Neural cell (in vitro differentiated cells): ENCODE results near the gene RPL35A. TPM values are rescaled to one million over a fixed set of nuclear protein-coding genes. Genes with fewer than 3 reads are reported as not detected.
A peak's percentile ranks its signal among the peaks of the same experiment; 100 is the strongest.

Experiments
- H2AFZ ChIP-seq: fragments of 200-600, 300-800 bp; sonication (generic), shearing (Covaris generic); 2 replicates; pipeline ENCODE4 v1.6.0; 2014; ENCODE audit warnings: low read depth, mild to moderate bottlenecking, antibody characterized with exemption, low read length, moderate library complexity
- H3F3A ChIP-seq: fragments of 200-600 bp; shearing (Covaris generic); 2 replicates; pipeline ENCODE4 v1.6.1; 2016; ENCODE audit warnings: mild to moderate bottlenecking, moderate library complexity, mixed read lengths, antibody characterized with exemption, low read length; ENCODE audit not compliant: insufficient read depth, poor library complexity, severe bottlenecking
- H3K27ac ChIP-seq: fragments of 200-600, 300-800 bp; sonication (generic), shearing (Covaris generic); 2 replicates; pipeline ENCODE4 v1.5.1; 2014; ENCODE audit warnings: mild to moderate bottlenecking, low read length, moderate library complexity
- H3K27me3 ChIP-seq: fragments of 300-800, 200-600 bp; sonication (generic), shearing (Covaris generic); 2 replicates; pipeline ENCODE4 v1.6.0; 2014; ENCODE audit warnings: mild to moderate bottlenecking, low read depth, low read length, moderate library complexity; ENCODE audit not compliant: insufficient read depth
- H3K36me3 ChIP-seq: fragments of 300-800, 200-600 bp; sonication (generic), shearing (Covaris generic); 2 replicates; pipeline ENCODE4 v1.5.1; 2014; ENCODE audit warnings: mild to moderate bottlenecking, antibody characterized with exemption, low read length, moderate library complexity; ENCODE audit not compliant: insufficient read depth
- H3K4me2 ChIP-seq: fragments of 300-800, 200-600 bp; sonication (generic), shearing (Covaris generic); 2 replicates; pipeline ENCODE4 v1.6.0; 2014; ENCODE audit warnings: mild to moderate bottlenecking, low read length
- H3K4me3 ChIP-seq: fragments of 300-800, 200-600 bp; sonication (generic), shearing (Covaris generic); 2 replicates; pipeline ENCODE4 v1.5.1; 2014; ENCODE audit warnings: mild to moderate bottlenecking, low read length, moderate library complexity
- H3K79me2 ChIP-seq: fragments of 200-600 bp; shearing (Covaris generic); replicated peaks from 2 replicates; pipeline ENCODE4 v1.6.0; 2014; ENCODE audit warnings: mild to moderate bottlenecking, low read length, moderate library complexity; ENCODE audit not compliant: insufficient read depth
- H3K9ac ChIP-seq: fragments of 300-800, 200-600 bp; sonication (generic), shearing (Covaris generic); 2 replicates; pipeline ENCODE4 v1.6.1; 2016; ENCODE audit warnings: mild to moderate bottlenecking, low read length, mixed read lengths
- H3K9me2 ChIP-seq: fragments of 200-600 bp; shearing (Covaris generic); 2 replicates; pipeline ENCODE4 v1.6.1; 2016; ENCODE audit warnings: mild to moderate bottlenecking, low read length, mixed read lengths; ENCODE audit not compliant: insufficient read depth
- H3K9me3 ChIP-seq: fragments of 200-600, 300-800 bp; sonication (generic), shearing (Covaris generic); 2 replicates; pipeline ENCODE4 v1.6.1; 2016; ENCODE audit warnings: mild to moderate bottlenecking, mixed run types, low read length, moderate library complexity, mixed read lengths
- H4K20me1 ChIP-seq: fragments of 200-600 bp; shearing (Covaris generic); 2 replicates; pipeline ENCODE4 v1.6.1; 2016; ENCODE audit warnings: mild to moderate bottlenecking, mixed run types; ENCODE audit not compliant: insufficient read depth
- CTCF ChIP-seq: fragments of 450-650 bp; IDR thresholded peaks from 2 replicates; pipeline ENCODE4 v1.5.1; 2014; ENCODE audit warnings: antibody characterized with exemption, mild to moderate bottlenecking, moderate library complexity; ENCODE audit not compliant: poor library complexity, severe bottlenecking
- EP300 ChIP-seq: fragments of 450-650 bp; conservative IDR thresholded peaks from 2 replicates; pipeline ENCODE4 v1.6.1; 2014; ENCODE audit warnings: antibody characterized with exemption, mild to moderate bottlenecking, moderate library complexity; ENCODE audit not compliant: poor library complexity, severe bottlenecking
- EZH2 ChIP-seq: fragments of 200-600, 300-800 bp; shearing (Covaris generic), sonication (generic); IDR thresholded peaks from 2 replicates; pipeline ENCODE4 v1.6.1; 2014; ENCODE audit warnings: antibody characterized with exemption, low read length, borderline replicate concordance, mild to moderate bottlenecking; ENCODE audit not compliant: insufficient read depth, poor library complexity, severe bottlenecking
- MXI1 ChIP-seq: fragments of 450-650 bp; conservative IDR thresholded peaks from 2 replicates; pipeline ENCODE4 v1.6.1; 2014; ENCODE audit warnings: antibody characterized with exemption, mild to moderate bottlenecking; ENCODE audit not compliant: poor library complexity, severe bottlenecking
- POLR2AphosphoS5 ChIP-seq: IDR thresholded peaks from 2 replicates; pipeline ENCODE4 v1.6.1; 2012
- RAD21 ChIP-seq: fragments of 450-650 bp; conservative IDR thresholded peaks from 2 replicates; pipeline ENCODE4 v1.6.1; 2014; ENCODE audit warnings: antibody characterized with exemption, mild to moderate bottlenecking, moderate library complexity
- REST ChIP-seq: IDR thresholded peaks from 2 replicates; pipeline ENCODE4 v1.6.1; 2012; ENCODE audit warnings: borderline replicate concordance
- SMC3 ChIP-seq: fragments of 450-650 bp; conservative IDR thresholded peaks from 2 replicates; pipeline ENCODE4 v1.6.1; 2014; ENCODE audit warnings: antibody characterized with exemption, mild to moderate bottlenecking, moderate library complexity; ENCODE audit not compliant: poor library complexity
- TAF1 ChIP-seq: IDR thresholded peaks from 2 replicates; pipeline ENCODE4 v1.6.1; 2012; ENCODE audit warnings: low read depth
- polyA plus RNA-seq: library from polyadenylated mRNA; depleted of rRNA; stranded (reverse); fragments of >200 nt; gene quantifications from 2 replicates; pipeline ENCODE4 v1.2.3, GENCODE V29; 2014

Gene RPL35A
- polyA plus RNA-seq, 1 donor from 2014 or later, result 1,553 TPM

GRCh38 chr3:197952440-197952839, 2.5 kb downstream of the RPL35A start:
- H3F3A ChIP-seq, result no peaks in the 10 kb centered on the region
- H2AFZ ChIP-seq, result no peak overlapping the region
- H3K36me3 ChIP-seq, result peaks cover 14% of the 10 kb centered on the region
- TF ChIP-seq POLR2AphosphoS5 (no peak), CTCF (no peak), EP300 (no peak), RAD21 (no peak), EZH2 (no peak), REST (no peak), MXI1 (no peak), TAF1 (no peak), SMC3 (no peak)
- no peaks in the 10 kb centered on the region for H3K9me2 ChIP-seq
- H3K27ac ChIP-seq, result no peak overlapping the region
- H3K9me3 ChIP-seq, result no peaks in the 10 kb centered on the region
- peak overlapping the region; percentile 75 for H3K4me3 ChIP-seq
- no peaks in the 10 kb centered on the region for H3K27me3 ChIP-seq
- H4K20me1 ChIP-seq, result no peaks in the 10 kb centered on the region
- H3K9ac ChIP-seq, result no peak overlapping the region
- H3K79me2 ChIP-seq, result peaks cover 34% of the 10 kb centered on the region
- no peak overlapping the region for H3K4me2 ChIP-seq

- Histone ChIP-seq H3K79me2 (peaks cover 34% of the 10 kb centered on the region), H3K27ac (no peak overlapping the region), H3K9ac (no peak overlapping the region), H3F3A (no peaks in the 10 kb centered on the region), H3K9me3 (no peaks in the 10 kb centered on the region), H3K4me3 (peak overlapping the region; percentile 30), H3K9me2 (no peaks in the 10 kb centered on the region), H3K27me3 (no peaks in the 10 kb centered on the region), H3K4me2 (no peak overlapping the region), H3K36me3 (peaks cover 14% of the 10 kb centered on the region), H4K20me1 (no peaks in the 10 kb centered on the region), H2AFZ (no peak overlapping the region)
- TF ChIP-seq CTCF (no peak), SMC3 (no peak), MXI1 (no peak), EZH2 (no peak), REST (no peak), EP300 (no peak), RAD21 (no peak), TAF1 (no peak)
These were observed 3.3 kb downstream of the RPL35A start for GRCh38 chr3:197953325-197953724.
